OCI-LY1 (cell line): ENCODE results near the gene LENG1.

ENCODE experiments used
- CTCF ChIP-seq: fragments of 200-600 bp; sonication (generic), shearing (Covaris generic); IDR thresholded peaks from 2 replicates; pipeline ENCODE4 v1.5.1; 2017; ENCODE audit warnings: mild to moderate bottlenecking, antibody characterized with exemption, low read length, moderate library complexity, mixed read lengths
- EZH2 ChIP-seq: fragments of 200-600 bp; sonication (generic), shearing (Covaris generic); IDR thresholded peaks from 2 replicates; pipeline ENCODE4 v1.8.0; 2017; ENCODE audit warnings: borderline replicate concordance, mixed run types, mild to moderate bottlenecking, antibody characterized with exemption, low read length, moderate library complexity, mixed read lengths

DNA sequence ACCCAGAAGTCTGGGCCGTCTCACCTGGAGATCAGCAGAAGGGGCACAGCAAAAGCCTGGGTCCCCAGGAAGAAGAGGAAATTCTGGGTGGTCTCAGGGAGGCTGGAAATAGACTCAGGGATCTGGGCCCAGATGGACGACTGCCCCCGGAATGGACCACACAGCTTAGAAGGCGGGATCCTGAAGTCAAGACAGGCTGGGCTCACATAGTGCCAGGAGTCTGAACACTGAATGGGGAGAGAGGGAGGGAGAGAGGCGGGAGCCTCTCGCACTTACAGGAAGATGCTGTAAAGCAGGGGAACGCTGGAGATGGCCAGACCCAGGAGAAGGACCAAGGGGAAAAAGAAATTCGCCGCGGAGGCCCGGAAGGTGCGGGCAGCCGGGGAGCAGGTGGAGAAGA is 1.3 kb upstream of the LENG1 start:
- TF ChIP-seq CTCF (no peak), EZH2 (no peak)
